Endothelial cell of umbilical vein (primary cell): Measurements from ENCODE around the gene RPL13. TPM values are rescaled to one million over a fixed set of nuclear protein-coding genes. Genes with fewer than 3 reads are reported as not detected.

Experiments used
- BruUV-seq: library from RNA; stranded (reverse); fragments of 400-500 nt; replicated peaks from 2 replicates; lab custom pipeline; 2021; lab: Mats Ljungman, UMichigan
- CTCF ChIA-PET: fragments of 300-600, 350-600 bp; sonication (Branson Sonifier 250); formaldehyde crosslinking; loops from one replicate; lab custom pipeline; 2021; ENCODE audit warnings: antibody characterized with exemption, inconsistent platforms; lab: Charles Lee
- POLR2A ChIA-PET: fragments of 300-600, 350-600 bp; sonication (Branson Sonifier 250); formaldehyde crosslinking; loops from one replicate; lab custom pipeline; 2021; ENCODE audit warnings: antibody characterized with exemption, inconsistent platforms; lab: Charles Lee
- DNase-seq: peaks from one replicate; pipeline ENCODE4 v3.0.0-alpha.2; 2011; ENCODE audit warnings: low read depth, low spot score
- FAIRE-seq: peaks from 2 replicates; lab custom pipeline; 2011; peaks lifted over from hg19 to GRCh38; lab: Jason Lieb, UNC
- H2AFZ ChIP-seq: 2 replicates; pipeline ENCODE4 v1.6.0; 2012; ENCODE audit warnings: low read depth, low read length, control low read depth, inconsistent platforms
- H3K27ac ChIP-seq: 2 replicates; pipeline ENCODE4 v1.5.1; 2011; ENCODE audit warnings: low read depth, mild to moderate bottlenecking, control low read depth, low read length, moderate library complexity; ENCODE audit not compliant: insufficient read depth
- H3K27me3 ChIP-seq, 2 experiments: 2 replicates each; pipeline versions ENCODE4 v1.6.0 to v1.6.1; 2011; ENCODE audit warnings: low read length in 2 of 2, mixed read lengths in 1 of 2; ENCODE audit not compliant: control insufficient read depth in 2 of 2, insufficient read depth in 2 of 2
- H3K36me3 ChIP-seq, 2 experiments: 2 replicates in 1 of 2; 3 replicates in 1 of 2; pipeline ENCODE4 v1.5.1; 2011; ENCODE audit warnings: low read length in 2 of 2, mild to moderate bottlenecking in 1 of 2, moderate library complexity in 1 of 2; ENCODE audit not compliant: control insufficient read depth in 2 of 2, insufficient read depth in 2 of 2; ENCODE audit errors: extremely low read depth in 1 of 2
- H3K4me1 ChIP-seq: 3 replicates; pipeline ENCODE4 v1.5.1; 2011; ENCODE audit warnings: mild to moderate bottlenecking, low read length; ENCODE audit not compliant: control insufficient read depth, insufficient read depth; ENCODE audit errors: extremely low read depth
- H3K4me2 ChIP-seq: 2 replicates; pipeline ENCODE4 v1.6.1; 2011; ENCODE audit warnings: low read length, control low read depth, mixed read lengths; ENCODE audit not compliant: insufficient read depth
- H3K4me3 ChIP-seq, 3 experiments: fragments of 200-600 bp in 1 of 3; sonication (generic), shearing (Covaris generic) in 1 of 3; replicated peaks in 1 of 3; 2 replicates each; pipeline ENCODE4 v1.5.1; 2011 to 2016; ENCODE audit warnings: control low read depth in 3 of 3, low read length in 3 of 3, mild to moderate bottlenecking in 2 of 3, inconsistent platforms in 1 of 3, low read depth in 1 of 3, moderate library complexity in 1 of 3; ENCODE audit not compliant: insufficient read depth in 1 of 3
- H3K79me2 ChIP-seq: 2 replicates; pipeline ENCODE4 v1.6.0; 2012; ENCODE audit warnings: low read length, inconsistent platforms; ENCODE audit not compliant: control insufficient read depth, insufficient read depth
- H3K9ac ChIP-seq: replicated peaks from 2 replicates; pipeline ENCODE3; 2011; ENCODE audit warnings: low read length, control low read depth; ENCODE audit not compliant: insufficient read depth; ENCODE audit errors: extremely low read depth
- H3K9me1 ChIP-seq: replicated peaks from 3 replicates; pipeline ENCODE4 v1.6.0; 2011; ENCODE audit warnings: mild to moderate bottlenecking, low read length; ENCODE audit not compliant: control insufficient read depth, insufficient read depth; ENCODE audit errors: extremely low read depth
- H3K9me3 ChIP-seq: replicated peaks from 2 replicates; pipeline ENCODE4 v1.5.1; 2012; ENCODE audit warnings: low read length, inconsistent platforms; ENCODE audit not compliant: control insufficient read depth, insufficient read depth
- H4K20me1 ChIP-seq: replicated peaks from 2 replicates; pipeline ENCODE3; 2011; ENCODE audit warnings: mild to moderate bottlenecking, low read length; ENCODE audit not compliant: control insufficient read depth, insufficient read depth; ENCODE audit errors: extremely low read depth
- EZH2 ChIP-seq: IDR thresholded peaks from 2 replicates; pipeline ENCODE4 v1.6.1; 2012; ENCODE audit warnings: borderline replicate concordance, low read depth, mild to moderate bottlenecking, moderate library complexity, low read length, inconsistent platforms; ENCODE audit not compliant: severe bottlenecking
- FOS ChIP-seq: IDR thresholded peaks from 2 replicates; pipeline ENCODE4 v1.6.1; 2011; ENCODE audit warnings: mild to moderate bottlenecking, low read length, moderate library complexity, borderline replicate concordance; ENCODE audit not compliant: insufficient read depth
- GATA2 ChIP-seq: IDR thresholded peaks from 2 replicates; pipeline ENCODE4 v1.7.0; 2011; ENCODE audit warnings: low read depth, mild to moderate bottlenecking, moderate library complexity, mixed read lengths, low read length; ENCODE audit not compliant: insufficient read length, insufficient read depth
- JUN ChIP-seq: IDR thresholded peaks from 2 replicates; pipeline ENCODE4 v1.6.1; 2011; ENCODE audit warnings: borderline replicate concordance, low read depth; ENCODE audit not compliant: insufficient read length, insufficient read depth
- MYC ChIP-seq: IDR thresholded peaks from one replicate; pipeline ENCODE4 v1.6.1; 2011; ENCODE audit warnings: mild to moderate bottlenecking, low read depth, low read length
- POLR2A ChIP-seq: IDR thresholded peaks from 2 replicates; pipeline ENCODE4 v1.6.1; 2012; ENCODE audit warnings: low read depth, mild to moderate bottlenecking, control low read depth, low read length
- POLR2AphosphoS5 ChIP-seq: IDR thresholded peaks from 2 replicates; pipeline ENCODE4 v1.6.1; 2012; ENCODE audit warnings: low read depth, mild to moderate bottlenecking, control low read depth, low read length, moderate library complexity; ENCODE audit not compliant: insufficient read depth
- dilution Hi-C: fragments of 300-500 bp; cut with MboI; formaldehyde crosslinking; loops from one replicate; pipeline ENCODE4 v1.15.0; 2019; ENCODE audit warnings: low sequenced_read_pairs; ENCODE audit not compliant: extremely low pct_ligation_motif_present
- intact Hi-C: fragments of 100-400 bp; cut with micrococcal nuclease; formaldehyde crosslinking; loops from one replicate; pipeline ENCODE4 v1.10.0; 2022
- polyA plus RNA-seq, 4 experiments: library from polyadenylated mRNA; depleted of rRNA in 3 of 4; stranded (reverse) in 3 of 4; unstranded in 1 of 4; fragments of >200 nt; gene quantifications; 2 replicates each; pipeline versions ENCODE4 v1.2.1 to v1.2.3, GENCODE V29; 2011 to 2012; ENCODE audit warnings: missing spikeins in 1 of 4
- total RNA-seq: library from RNA; stranded (reverse); gene quantifications from 2 replicates; pipeline ENCODE4 v1.2.3, GENCODE V29; 2021

RPL13 gene
- total and polyA plus RNA-seq, 2 donors (not counting 3 experiments of a cell fraction or from before 2014, with no cell fraction given): 1,463 to 5,670 TPM

DNA sequence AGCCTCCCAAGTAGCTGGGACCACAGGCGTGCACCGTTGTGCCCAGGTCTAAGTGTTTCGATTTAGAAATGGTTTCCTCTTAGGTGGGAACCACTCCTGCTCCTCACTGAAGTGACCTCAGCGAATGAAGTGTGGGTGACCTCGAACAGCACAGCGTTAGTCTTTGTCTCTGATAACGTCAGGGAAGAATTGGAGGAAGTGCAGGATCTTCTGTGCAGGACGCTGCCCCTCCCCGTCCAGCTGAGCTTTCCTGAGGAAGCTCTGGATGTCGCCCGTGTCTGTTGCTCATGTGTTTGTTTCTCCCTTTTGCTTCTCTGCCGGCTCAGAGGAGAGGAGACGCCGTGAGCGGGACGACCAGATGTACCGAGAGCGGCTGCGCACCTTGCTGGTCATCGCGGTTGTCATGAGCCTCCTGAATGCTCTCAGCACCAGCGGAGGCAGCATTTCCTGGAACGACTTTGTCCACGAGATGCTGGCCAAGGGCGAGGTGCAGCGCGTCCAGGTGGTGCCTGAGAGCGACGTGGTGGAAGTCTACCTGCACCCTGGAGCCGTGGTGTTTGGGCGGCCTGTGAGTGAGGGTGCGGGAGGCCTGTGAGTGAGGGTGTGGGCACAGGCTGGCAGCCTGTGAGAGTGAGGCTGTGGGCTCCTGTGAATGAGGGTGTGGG, 36.7 kb upstream of the RPL13 start:
- Histone ChIP-seq H3K4me2 (peak overlapping the region; percentile 5), H3K4me3 (no peak overlapping the region), H3K4me1 (peaks cover 12% of the 10 kb centered on the region), H3K79me2 (peaks cover 42% of the 10 kb centered on the region), H4K20me1 (no peaks in the 10 kb centered on the region), H3K9me3 (no peaks in the 10 kb centered on the region), H3K9me1 (no peaks in the 10 kb centered on the region), H3K36me3 (peaks cover 9 to 34% of the 10 kb centered on the region in 2 experiments), H3K9ac (no peak overlapping the region), H3K27ac (peak overlapping the region; percentile 30), H3K27me3 (no peaks in the 10 kb centered on the region), H2AFZ (no peak overlapping the region)
- ChIA-PET POLR2A (no interaction called here), CTCF (interaction anchor here (1.0 to 1.1 kb wide), 2 partner anchors 12 to 34 kb away, joined by 4 to 7 read pairs; no protein-coding TSS in a partner anchor)
- BruUV-seq: no TSS peak
- TF ChIP-seq MYC (no peak), POLR2AphosphoS5 (peak; percentile 38), GATA2 (peak; percentile 35)
- intact Hi-C loops (loop anchor here (5.0 kb wide), 1 partner anchor 33 kb away; no protein-coding TSS in a partner anchor), dilution Hi-C loops (no loop called here)
- FAIRE-seq (peak; percentile 76), DNase-seq (peak; percentile 63)

DNA sequence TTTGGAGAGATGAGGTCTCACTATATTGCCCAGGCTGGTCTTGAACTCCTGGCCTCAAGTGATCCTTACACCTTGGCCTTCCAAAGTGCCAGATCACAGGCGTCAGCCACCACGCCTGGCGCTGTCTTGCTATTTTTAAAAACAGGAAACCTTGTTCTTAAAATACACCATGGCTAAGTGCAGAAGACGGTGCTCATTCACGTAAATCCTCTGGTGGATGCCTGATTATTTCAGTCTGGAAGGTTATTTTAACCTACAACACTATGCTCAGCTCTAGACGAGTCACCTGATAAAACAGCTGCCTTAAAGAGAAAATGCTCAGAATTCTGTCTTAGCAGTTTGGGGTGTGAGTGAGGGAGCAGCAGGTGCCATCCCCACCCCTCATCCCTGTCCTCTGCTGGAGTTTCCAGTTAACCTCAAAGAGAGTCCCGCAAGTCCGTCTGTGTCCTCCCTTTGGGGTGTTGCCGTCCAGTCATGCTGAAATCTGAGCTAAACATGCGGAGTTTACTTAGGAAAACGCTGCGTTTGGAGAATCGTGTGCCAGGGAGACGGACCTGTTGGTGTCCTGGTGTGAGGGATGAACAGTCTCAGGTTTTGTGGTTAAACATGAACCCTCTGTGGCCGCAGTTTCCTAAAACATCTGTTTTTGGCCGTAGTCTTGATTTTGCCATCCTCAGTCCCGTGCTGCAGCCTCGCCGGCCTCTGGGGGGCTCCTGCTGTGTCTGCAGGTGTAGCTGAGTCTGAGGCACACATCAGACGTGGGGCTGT, 35.2 kb upstream of the RPL13 start:
- TF ChIP-seq POLR2A: no peak
- no peak for TF ChIP-seq EZH2
- no peak for TF ChIP-seq FOS
- no peak for TF ChIP-seq JUN

More for the DNA sequence above, 35.2 kb upstream of the RPL13 start:
- Histone ChIP-seq H3K36me3 (peaks cover 9 to 30% of the 10 kb centered on the region in 2 experiments), H3K79me2 (peaks cover 33% of the 10 kb centered on the region), H3K9ac (no peak overlapping the region), H3K4me2 (no peak overlapping the region), H4K20me1 (no peaks in the 10 kb centered on the region), H2AFZ (no peak overlapping the region), H3K4me3 (no peak overlapping the region), H3K4me1 (peaks cover 12% of the 10 kb centered on the region), H3K9me3 (no peaks in the 10 kb centered on the region), H3K27ac (no peak overlapping the region), H3K27me3 (no peaks in the 10 kb centered on the region), H3K9me1 (no peaks in the 10 kb centered on the region)
- ChIA-PET CTCF (no interaction called here), POLR2A (no interaction called here)
- BruUV-seq: no TSS peak
- intact Hi-C loops (no loop called here), dilution Hi-C loops (no loop called here)
- DNase-seq: no peak
- FAIRE-seq: no peak
